ENCODE measurements around the gene ZNF225.
A peak's percentile ranks its signal among the peaks of the same experiment; 100 is the strongest.
"Not testable (repeated sequence)": the region's sequence is repeated elsewhere in the genome, so short reads cannot be mapped to it uniquely, and the experiment has no call there.

ZNF225 gene

DNA sequence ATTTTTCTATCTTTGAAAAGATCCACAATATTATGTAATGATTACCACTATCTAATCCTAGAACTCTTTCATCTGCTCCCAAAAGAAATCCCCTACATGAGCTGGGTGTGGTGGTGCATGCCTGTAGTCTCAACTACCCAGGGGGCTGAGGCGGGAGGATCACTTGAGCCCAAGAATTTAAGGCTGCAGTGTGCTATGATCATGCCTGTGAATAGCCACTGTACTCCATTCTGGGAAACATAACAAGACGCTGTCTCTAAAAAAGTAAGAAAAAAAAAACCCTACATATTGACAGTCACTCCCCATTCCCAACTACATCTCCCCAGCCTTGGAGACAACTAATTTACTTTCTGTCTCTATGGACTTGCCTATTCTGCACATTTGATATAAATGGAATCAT, 50.6 kb downstream of the ZNF225 start:
- FAIRE-seq, result no peak

DNA sequence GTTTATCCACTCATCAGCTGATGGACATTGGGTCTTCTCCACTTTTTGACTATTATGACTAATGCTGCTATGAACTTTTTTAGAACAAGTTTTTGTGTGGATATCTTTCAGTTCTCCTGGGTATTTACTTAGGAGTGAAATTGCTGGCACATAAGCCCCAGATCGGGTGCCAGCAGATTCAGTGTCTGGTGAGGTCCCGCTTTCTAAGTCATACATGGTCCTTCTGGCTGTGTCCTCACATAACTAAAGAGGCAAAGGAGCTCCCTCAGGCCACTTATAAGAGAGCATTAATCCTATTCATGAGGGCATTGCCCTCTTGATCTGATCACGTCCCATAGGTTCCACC, 51.1 kb downstream of the ZNF225 start:
- no peak for FAIRE-seq

DNA sequence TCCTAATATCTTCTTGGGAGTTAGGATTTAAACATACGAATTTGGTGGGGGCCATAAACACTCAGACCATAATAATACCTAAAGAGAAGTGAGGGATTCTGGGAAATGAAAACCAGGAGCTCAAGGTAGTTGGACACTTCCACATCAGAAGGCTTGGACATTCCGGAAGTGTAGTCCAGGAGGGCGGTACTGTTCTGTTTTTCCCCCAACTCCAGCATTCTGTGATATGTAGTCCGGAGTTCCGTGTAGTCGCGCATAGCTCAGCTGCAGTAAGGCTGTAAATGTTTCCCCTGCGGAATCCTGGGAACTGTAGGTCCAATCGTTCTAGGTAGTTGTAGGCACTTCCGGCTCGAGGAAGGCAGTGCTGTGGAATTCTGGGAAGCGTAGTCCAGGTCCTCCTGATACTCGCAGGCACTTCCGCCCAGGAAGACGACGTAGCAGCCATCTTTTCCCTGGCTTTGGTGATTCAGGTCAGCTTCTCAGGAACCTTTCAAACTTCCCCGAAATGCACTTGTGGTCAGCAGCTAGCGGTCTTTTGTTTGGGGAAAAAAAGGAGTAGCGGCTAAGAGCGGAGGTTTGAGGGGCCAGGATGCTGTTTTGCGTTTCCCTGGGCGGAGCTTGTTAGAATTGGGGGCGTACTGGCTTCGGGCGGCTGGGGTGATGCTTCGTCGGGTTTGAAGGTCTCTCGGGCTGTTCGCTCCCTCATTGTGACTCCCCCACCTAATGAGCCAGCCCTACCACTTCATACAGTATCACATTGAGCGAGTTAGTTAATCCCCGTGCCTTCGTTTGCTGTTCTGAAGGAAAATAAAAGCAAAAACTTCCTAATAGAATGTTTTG, 51.7 kb downstream of the ZNF225 start, which contains the start of gene ZNF226:
Gene ZNF226, plus strand, starts transcription at position 428 of the 840 bp plus-strand sequence. CDS start 4,981 bp downstream, outside the sequence.
- FAIRE-seq, result peak; percentile 99

DNA sequence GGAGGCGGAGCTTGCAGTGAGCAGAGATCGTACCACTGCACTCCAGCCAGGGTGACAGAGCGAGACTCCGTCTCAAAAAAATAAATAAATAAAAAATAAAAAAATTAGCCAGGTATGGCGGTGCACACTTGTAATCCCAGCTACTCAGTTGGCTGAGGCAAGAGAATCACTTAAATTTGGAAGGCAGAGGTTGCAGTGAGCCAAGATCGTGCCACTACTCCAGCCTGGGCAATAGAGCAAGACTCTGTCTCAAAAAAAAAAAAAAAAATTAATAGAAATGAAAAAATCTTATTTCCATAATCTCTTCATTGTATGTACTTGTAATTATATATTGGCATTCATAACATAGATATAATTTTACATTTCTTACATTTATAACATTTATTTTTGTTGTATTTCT, 57.5 kb downstream of the ZNF225 start:
- not testable (repeated sequence) for FAIRE-seq

DNA sequence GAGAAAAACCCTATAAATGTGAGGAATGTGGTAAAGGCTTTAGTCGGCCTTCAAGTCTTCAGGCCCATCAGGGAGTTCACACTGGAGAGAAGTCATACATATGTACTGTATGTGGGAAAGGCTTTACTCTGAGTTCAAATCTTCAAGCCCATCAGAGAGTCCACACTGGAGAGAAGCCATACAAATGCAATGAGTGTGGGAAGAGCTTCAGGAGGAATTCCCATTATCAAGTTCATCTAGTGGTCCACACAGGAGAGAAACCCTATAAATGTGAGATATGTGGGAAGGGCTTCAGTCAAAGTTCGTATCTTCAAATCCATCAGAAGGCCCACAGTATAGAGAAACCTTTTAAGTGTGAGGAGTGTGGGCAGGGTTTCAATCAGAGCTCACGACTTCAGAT, 63.4 kb downstream of the ZNF225 start:
- FAIRE-seq, result no peak

DNA sequence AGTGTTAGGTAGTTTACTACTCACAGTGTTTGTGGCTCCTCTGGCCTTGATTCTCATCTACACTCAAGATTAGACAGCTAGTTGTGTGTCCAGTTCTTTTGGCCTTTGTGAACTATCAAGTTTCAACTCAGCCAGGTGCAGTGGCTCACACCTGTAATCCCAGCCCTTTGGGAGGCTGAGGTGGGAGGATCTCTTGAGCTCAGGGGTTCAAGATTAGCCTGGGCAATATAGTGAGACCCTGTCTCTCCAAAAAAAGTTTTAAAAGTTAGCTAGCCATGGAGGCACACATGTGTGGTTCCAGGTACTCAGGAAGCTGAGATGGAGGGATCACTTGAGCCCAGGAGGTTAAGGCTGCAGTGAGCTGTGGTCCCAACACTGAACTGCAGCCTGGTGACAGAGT, 67.8 kb downstream of the ZNF225 start:
- no peak for FAIRE-seq

DNA sequence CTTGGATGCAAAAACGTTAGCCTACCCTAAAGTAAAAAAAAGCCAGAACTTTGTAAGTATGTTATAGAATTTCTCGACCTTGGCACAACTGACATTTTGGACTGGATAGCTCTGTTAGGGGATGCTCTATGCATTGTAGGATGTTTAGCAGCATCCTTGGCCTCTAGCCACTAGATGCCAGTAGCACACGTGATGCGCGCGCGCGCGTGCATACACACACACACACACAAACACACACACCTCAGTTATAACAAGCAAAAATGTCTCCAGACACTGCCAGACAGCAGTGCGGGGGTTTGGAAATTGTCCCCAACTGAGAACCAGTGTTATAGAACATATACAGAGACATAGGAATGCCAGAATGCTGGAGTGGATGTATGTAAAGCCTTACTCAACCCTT, 68.9 kb downstream of the ZNF225 start:
- no peak for FAIRE-seq

All from endometrium (tissue), 2 donors.